ENCODE data around the gene ABCC1. TPM values are rescaled to one million over a fixed set of nuclear protein-coding genes. Genes with fewer than 3 reads are reported as not detected.

The ABCC1 gene
- total and polyA plus RNA-seq, 2 of the 4 experiments (the other 2 are of a cell fraction), result 39.4 to 66.0 TPM

GRCh38 chr16:16122264-16122663, 172.8 kb downstream of the ABCC1 start:
- Histone ChIP-seq H3K9me3 (ENCODE audit: control insufficient read depth, insufficient read depth, low read length) (peaks cover 18% of the 10 kb centered on the region), H4K5ac (ENCODE audit: low read depth, low read length) (no peak overlapping the region)

More at GRCh38 chr16:16122264-16122663, 172.8 kb downstream of the ABCC1 start:
- CTCF ChIA-PET, result no interaction called here
- H3K4me1 ChIP-seq (ENCODE audit: control insufficient read depth, insufficient read depth, low read length), result no peaks in the 10 kb centered on the region
- dilution Hi-C loops (cut with HindIII; ENCODE audit: low sequenced_read_pairs, unreplicated experiment), result no loop called here
- TF ChIP-seq, protein P1, sequence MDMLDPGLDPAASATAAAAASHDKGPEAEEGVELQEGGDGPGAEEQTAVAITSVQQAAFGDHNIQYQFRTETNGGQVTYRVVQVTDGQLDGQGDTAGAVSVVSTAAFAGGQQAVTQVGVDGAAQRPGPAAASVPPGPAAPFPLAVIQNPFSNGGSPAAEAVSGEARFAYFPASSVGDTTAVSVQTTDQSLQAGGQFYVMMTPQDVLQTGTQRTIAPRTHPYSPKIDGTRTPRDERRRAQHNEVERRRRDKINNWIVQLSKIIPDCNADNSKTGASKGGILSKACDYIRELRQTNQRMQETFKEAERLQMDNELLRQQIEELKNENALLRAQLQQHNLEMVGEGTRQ (IDR thresholded peaks at IDR 0.05; ENCODE audit: low read depth, low read length), result no peak
- TF ChIP-seq CHD1 (IDR thresholded peaks at IDR 0.05; ENCODE audit: low read depth, low read length), result no peak
- TF ChIP-seq, protein P2, sequence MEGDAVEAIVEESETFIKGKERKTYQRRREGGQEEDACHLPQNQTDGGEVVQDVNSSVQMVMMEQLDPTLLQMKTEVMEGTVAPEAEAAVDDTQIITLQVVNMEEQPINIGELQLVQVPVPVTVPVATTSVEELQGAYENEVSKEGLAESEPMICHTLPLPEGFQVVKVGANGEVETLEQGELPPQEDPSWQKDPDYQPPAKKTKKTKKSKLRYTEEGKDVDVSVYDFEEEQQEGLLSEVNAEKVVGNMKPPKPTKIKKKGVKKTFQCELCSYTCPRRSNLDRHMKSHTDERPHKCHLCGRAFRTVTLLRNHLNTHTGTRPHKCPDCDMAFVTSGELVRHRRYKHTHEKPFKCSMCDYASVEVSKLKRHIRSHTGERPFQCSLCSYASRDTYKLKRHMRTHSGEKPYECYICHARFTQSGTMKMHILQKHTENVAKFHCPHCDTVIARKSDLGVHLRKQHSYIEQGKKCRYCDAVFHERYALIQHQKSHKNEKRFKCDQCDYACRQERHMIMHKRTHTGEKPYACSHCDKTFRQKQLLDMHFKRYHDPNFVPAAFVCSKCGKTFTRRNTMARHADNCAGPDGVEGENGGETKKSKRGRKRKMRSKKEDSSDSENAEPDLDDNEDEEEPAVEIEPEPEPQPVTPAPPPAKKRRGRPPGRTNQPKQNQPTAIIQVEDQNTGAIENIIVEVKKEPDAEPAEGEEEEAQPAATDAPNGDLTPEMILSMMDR (conservative IDR thresholded peaks at IDR 0.05; ENCODE audit: low read depth, low read length), result no peak
- no peak for TF ChIP-seq CEBPB (IDR thresholded peaks at IDR 0.05; ENCODE audit: low read depth, low read length)
- TF ChIP-seq NFE2L2 (IDR thresholded peaks at IDR 0.05; ENCODE audit: low read depth, low read length), result no peak
- TF ChIP-seq MXI1 (IDR thresholded peaks at IDR 0.05; ENCODE audit: borderline replicate concordance, low read depth, low read length), result no peak
- TF ChIP-seq, protein P3, sequence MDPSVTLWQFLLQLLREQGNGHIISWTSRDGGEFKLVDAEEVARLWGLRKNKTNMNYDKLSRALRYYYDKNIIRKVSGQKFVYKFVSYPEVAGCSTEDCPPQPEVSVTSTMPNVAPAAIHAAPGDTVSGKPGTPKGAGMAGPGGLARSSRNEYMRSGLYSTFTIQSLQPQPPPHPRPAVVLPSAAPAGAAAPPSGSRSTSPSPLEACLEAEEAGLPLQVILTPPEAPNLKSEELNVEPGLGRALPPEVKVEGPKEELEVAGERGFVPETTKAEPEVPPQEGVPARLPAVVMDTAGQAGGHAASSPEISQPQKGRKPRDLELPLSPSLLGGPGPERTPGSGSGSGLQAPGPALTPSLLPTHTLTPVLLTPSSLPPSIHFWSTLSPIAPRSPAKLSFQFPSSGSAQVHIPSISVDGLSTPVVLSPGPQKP (IDR thresholded peaks at IDR 0.05; ENCODE audit: borderline replicate concordance, low read depth, low read length), result no peak
- no peak for TF ChIP-seq RFX5 (IDR thresholded peaks at IDR 0.05; ENCODE audit: low read depth, low read length)
- no peak for TF ChIP-seq SMC3 (IDR thresholded peaks at IDR 0.05; ENCODE audit: low read depth, low read length)
- no peak for TF ChIP-seq MAFK (IDR thresholded peaks at IDR 0.05; ENCODE audit: low read depth, low read length)
- no peak for TF ChIP-seq MAZ (IDR thresholded peaks at IDR 0.05; ENCODE audit: borderline replicate concordance, low read depth, low read length)
- TF ChIP-seq RCOR1 (IDR thresholded peaks at IDR 0.05; ENCODE audit: insufficient replicate concordance, low read length), result no peak
- TF ChIP-seq BHLHE40 (IDR thresholded peaks at IDR 0.05; ENCODE audit: low read depth, low read length), result no peak
- no peak for TF ChIP-seq RAD21 (IDR thresholded peaks at IDR 0.05; ENCODE audit: low read length)
- no peak for TF ChIP-seq POLR2A (IDR thresholded peaks at IDR 0.05; ENCODE audit: low read depth, low read length)
- no peak overlapping the region for H2BK5ac ChIP-seq (ENCODE audit: low read depth, low read length, poor library complexity, severe bottlenecking)
- no peak overlapping the region for H3K4ac ChIP-seq (ENCODE audit: low read depth, low read length)
- H3K9me1 ChIP-seq (ENCODE audit: insufficient read depth, low read length), result peaks cover 8% of the 10 kb centered on the region; the same call in 1 of the 2 replicates
- H3K4me2 ChIP-seq (ENCODE audit: low read depth, low read length), result no peak overlapping the region
- H3K4me3 ChIP-seq (ENCODE audit: insufficient read depth, low read depth, low read length), result no peak overlapping the region
- no peak overlapping the region for H3K27ac ChIP-seq (ENCODE audit: insufficient read depth, low read length)
- POLR2A ChIA-PET (ENCODE audit: unreplicated experiment), result no interaction called here
- in situ Hi-C loops (cut with MboI; ENCODE audit: low sequenced_read_pairs), result no loop called here
- BruUV-seq (replicated peaks), result no TSS peak
- H4K91ac ChIP-seq (ENCODE audit: insufficient read depth, low read depth, low read length), result no peak overlapping the region
- no peak overlapping the region for H3K56ac ChIP-seq (ENCODE audit: extremely low read depth, insufficient read depth, low read length)
- no peaks in the 10 kb centered on the region for H3K27me3 ChIP-seq (ENCODE audit: control insufficient read depth, insufficient read depth, low read length)
- no peak overlapping the region for H2AK9ac ChIP-seq (replicated peaks; ENCODE audit: low read depth, low read length, poor library complexity)
- no peak for ATAC-seq (ENCODE audit: low read depth)
- H3K14ac ChIP-seq (replicated peaks; ENCODE audit: low read depth, low read length), result no peak overlapping the region
- no peak overlapping the region for H3K23ac ChIP-seq (ENCODE audit: low read depth, low read length)
- H2BK15ac ChIP-seq (ENCODE audit: low read depth, low read length), result no peak overlapping the region
- intact Hi-C loops (cut with micrococcal nuclease), result no loop called here
- H2BK20ac ChIP-seq (ENCODE audit: low read depth, low read length), result no peak overlapping the region
- H3K9ac ChIP-seq (ENCODE audit: low read depth, low read length), result no peak overlapping the region
- H3K79me1 ChIP-seq (ENCODE audit: low read depth in 1 of 2, low read length in 2 of 2), result peaks cover 28 to 55% of the 10 kb centered on the region in 2 experiments
- H3K36me3 ChIP-seq (ENCODE audit: control insufficient read depth, insufficient read depth, low read length), result peaks cover 88% of the 10 kb centered on the region
- H2AK5ac ChIP-seq (ENCODE audit: low read depth, low read length), result no peak overlapping the region
- 97% methylated on average over 6 of the region's 12 CpGs; no CpG with 5 or more reads in 1 of the 2 experiments for WGBS, 2 experiments (ENCODE audit: extremely low coverage in 2 of 2, insufficient read length in 1 of 2)
- no peak for DNase-seq
- H3K18ac ChIP-seq (ENCODE audit: low read depth, low read length), result no peak overlapping the region
- no peak overlapping the region for H4K8ac ChIP-seq (ENCODE audit: low read depth in 2 of 2, low read length in 2 of 2)
- no peak overlapping the region for H2BK120ac ChIP-seq (ENCODE audit: low read depth, low read length)
- no peak overlapping the region for H2AFZ ChIP-seq (replicated peaks; ENCODE audit: low read length, poor library complexity)
- H4K20me1 ChIP-seq (ENCODE audit: insufficient read depth, low read length), result peaks cover 19% of the 10 kb centered on the region

Data from IMR-90 (cell line).